CD4-positive, alpha-beta T cell treated with Interleukin-15 for 4 hours (primary cell): Measurements from ENCODE around the gene WNT4.

Experiments used
- DNase-seq: peaks from one replicate; pipeline ENCODE4 v3.0.0-alpha.2; 2020; ENCODE audit warnings: low spot score

Gene WNT4

DNA sequence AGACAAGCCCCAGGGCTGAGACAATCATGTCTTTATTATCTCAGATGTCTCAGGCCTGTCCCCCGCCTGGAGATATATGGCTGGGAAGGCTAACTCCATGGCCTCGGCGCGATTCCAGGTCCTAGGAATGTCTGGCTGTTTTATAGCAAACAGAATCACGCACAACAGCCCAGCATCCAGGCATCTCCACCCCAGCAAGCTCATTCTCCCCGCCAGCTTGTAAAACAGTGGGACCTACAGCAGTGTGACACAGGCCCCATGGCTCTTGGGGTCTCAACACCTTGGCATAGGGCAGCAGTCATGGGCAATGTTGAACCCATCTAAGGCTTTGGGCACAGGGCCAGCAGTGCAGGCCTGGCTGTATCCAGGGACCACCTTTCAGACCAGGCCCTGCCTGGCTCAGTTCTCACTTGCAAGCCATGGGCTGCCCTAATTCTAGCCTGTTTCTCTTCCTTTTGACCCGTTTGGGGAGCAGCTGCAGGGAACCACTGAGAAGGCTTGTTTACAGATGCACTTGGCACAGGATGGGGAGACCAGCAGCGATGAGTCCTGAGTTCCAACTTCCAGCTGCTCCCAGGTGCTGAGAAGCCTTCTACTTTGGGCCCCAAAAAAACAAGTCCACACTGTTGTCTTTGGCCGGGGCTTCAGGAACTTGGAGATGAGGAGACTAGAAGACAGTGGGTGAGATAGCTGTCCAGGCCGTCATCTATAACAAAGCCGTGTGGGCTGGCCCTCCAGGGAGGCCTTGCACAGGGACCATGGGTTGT, 34.4 kb downstream of the WNT4 start:
- DNase-seq = no peak

DNA sequence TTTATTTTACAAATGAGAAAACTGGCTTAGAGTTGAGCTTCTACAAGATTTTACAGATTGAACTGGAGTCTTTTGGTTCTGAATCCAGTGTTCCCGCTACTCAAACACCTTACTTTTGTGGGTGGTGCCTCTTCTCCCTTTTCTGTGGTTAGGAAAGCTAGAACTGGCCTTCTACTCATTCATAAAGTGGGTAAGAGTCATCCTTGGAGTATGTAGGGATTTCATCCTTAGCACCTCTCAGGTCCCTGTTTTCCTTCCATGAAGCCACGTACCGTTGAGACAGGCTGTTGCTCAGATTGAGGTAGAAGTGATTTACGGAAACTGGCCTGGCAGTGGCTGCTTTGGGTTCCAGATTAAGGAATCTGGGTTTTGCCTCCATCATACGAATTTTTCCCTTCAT, 35.8 kb downstream of the WNT4 start:
- no peak for DNase-seq

DNA sequence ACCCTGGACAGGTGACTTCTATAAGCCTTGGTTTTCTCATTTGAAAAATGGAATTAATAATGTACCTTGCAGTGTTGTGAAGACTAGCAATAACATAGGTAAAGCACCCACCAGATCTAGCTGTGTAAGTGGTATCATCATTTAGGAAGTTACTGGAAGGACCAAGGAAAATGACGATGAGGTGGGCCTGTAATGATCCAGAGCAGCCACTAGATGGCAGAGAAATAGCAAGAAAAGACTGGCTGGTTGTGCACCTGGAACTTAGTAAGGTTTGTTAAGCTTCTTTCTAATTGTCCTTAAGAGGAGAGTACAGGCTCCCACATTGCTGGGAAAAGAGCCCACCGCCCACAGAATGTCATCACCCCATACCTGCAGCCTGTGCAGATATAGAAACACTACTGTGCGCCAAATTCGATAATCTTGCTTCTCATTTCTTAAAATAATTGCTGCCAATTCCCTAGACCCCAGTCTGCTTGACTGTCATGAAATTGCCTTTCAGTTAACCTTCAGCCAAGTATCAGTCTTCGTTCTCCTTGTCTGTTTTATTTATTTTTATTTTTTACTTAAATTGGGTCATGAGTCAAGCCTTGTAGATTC, 37.2 kb downstream of the WNT4 start:
- DNase-seq = peak; percentile 50

DNA sequence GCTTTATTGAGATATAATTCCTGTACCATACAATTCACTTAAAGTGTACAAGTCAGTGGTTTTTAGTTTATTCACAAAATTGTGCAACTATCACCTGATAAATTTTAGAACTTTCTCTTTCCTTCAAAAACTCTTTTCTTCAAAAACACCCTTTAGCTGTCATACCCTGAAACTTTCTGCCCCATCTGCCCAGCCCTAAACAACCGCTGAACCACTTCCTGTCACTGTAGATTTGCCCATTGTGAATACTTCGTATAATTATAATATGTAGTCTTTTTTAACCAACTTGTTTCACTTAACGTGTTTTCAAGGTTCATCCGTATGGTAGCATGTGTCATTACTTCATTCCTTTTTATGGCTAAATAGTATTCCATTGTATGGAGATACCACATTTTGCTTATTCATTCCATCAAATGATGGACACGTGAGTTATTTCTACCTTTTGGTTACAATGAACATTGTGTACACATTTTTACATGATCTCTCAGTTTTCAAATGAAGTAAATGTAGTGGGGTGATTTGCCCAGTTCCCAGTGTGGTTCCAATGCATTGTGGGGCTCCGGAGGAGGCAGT, 37.9 kb downstream of the WNT4 start:
- peak; percentile 57 for DNase-seq

DNA sequence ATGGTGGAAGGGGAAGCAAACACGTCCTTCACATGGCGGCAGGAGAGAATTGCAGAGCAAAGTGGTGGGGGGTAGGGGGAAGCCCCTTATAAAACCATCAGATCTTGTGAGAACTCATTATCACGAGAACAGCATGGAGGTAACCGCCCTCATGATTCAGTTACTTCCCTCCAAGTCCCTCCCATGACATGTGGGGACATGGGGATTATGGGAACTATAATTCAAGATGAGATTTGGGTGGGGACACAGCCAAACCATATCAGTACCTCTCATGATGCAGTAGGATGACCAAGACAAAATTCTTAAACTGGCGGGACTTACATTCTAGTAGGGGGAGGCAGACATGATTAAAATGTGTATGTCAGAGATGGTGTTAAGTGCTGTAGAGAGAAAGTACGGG, 38.8 kb downstream of the WNT4 start:
- DNase-seq = no peak

DNA sequence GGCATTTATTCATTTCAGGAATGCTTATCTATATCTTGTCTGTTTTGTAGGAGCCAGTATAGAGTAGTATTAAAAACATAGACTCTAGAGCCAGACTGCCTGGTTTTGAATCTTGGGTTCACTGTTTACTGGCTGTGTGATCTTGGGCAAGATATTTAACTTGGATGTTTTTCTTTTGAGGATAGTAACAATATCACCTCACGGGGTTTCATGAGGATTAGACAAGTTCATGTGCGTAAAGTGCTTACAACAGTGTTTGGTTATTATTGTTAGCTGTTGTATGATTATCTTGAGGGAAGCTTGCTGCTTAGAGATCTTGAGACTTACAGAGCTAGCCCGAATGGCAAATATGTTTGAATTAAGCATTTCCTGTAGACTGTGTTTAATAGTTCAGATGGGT, 40.2 kb downstream of the WNT4 start:
- DNase-seq = no peak

DNA sequence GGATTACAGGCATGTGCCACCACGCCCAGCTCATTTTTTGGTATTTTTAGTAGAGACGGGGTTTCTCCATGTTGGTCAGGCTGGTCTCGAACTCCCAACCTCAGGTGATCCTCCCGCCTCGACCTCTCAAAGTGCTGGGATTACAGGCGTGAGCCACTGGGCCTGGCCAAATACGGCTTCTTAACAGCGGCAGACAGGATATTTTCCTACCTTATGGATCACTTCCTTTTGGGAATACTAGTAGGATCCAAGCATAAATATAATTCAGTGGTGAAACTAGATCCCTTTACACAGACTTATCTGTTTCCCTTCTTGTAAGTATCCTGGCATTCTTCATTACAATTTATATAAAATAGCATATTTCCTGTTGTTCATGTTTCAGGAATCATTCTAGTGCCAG, 40.9 kb downstream of the WNT4 start:
- DNase-seq = no peak

DNA sequence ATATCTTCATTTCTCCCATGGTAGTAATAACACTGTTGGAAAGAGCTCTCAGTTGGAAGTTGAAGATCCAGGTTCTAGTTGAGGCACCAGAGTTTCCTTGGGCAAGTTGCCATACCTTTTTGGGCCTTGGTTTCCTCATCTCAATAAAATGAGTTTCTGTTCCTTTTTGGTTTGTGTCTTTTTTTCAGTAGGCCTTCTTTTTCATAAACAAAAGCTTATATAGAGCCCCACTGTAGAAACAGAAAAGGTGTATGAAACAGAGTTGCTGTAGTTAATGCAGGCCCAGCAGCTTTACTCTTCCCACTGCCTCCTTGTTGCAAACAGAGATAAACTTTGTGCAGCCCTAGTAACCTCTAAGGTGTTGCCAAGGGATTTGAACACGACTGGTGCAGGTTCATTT, 41.7 kb downstream of the WNT4 start:
- DNase-seq = no peak

DNA sequence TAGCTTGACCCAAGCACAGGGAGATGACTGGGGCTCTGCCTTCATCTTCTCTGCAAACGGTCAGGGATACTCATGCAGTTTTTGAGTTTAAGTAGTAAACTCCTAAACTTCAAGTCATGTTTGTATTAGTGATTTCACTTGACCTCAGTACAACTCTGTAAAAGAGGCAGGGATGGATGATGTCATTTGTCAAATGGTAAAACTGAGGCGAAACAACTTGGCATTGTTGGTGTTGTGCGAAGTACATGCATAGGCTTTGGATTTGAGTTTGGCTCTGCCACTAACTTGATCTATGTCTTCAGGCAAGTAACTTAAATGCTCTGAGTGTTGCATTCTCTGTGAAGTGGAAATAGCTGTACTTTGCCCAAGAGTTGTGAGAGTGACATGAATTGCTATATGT, 42.7 kb downstream of the WNT4 start:
- no peak for DNase-seq

DNA sequence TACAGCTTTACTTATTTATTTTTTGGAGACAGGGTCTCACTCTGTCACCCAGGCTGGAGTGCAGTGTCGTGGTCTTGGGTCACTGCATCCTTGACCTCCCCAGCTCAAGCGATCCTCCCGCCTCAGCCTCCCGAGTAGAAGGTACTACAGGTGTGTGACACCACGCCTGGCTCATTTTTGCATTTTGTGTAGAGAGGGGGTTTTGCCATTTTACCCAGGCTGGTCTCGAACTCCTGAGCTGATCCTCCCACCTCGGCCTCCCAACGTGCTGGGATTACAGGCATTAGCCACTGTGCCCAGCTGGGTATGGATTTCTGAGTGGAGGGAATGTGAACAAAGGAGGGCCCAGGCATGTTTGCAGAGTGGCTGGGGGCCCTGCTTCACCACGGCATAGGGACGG, 44.1 kb downstream of the WNT4 start:
- DNase-seq = no peak

DNA sequence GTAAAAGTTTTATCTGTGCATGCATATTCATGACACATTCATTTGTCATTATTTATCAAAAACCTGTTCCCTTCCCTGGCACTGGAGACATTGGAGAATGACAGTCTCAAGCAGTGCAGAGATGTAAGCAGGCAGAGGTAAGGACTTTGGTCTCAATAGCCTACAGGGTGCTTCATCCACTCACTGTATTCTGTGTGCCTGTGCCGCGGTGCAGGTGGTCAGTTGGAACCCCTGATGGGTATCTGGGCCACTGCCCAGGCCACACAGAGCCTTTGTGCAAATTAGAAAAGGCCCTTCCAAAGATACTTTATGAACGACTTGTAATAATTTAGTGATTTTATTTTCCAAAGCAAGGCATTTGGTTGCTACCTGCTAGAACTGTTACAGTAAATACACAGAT, 46.4 kb downstream of the WNT4 start:
- no peak for DNase-seq

DNA sequence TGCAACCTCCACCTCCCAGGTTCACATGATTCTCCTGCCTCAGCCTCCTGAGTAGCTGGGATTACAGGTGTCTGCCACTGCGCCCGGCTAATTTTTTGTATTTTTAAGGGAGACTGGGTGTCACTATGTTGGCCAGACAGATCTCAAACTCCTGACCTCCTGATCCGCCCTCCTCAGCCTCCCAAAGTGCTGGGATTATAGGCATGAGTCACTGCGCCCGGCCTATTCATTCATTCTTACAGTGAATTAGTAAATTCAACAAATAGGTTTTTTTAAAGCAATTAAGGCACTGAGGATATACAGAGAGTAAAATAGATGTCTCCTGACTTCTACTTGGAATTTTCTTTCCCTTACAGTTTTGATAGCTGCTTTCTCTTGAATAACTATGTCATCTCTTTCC, 46.9 kb downstream of the WNT4 start:
- no peak for DNase-seq

DNA sequence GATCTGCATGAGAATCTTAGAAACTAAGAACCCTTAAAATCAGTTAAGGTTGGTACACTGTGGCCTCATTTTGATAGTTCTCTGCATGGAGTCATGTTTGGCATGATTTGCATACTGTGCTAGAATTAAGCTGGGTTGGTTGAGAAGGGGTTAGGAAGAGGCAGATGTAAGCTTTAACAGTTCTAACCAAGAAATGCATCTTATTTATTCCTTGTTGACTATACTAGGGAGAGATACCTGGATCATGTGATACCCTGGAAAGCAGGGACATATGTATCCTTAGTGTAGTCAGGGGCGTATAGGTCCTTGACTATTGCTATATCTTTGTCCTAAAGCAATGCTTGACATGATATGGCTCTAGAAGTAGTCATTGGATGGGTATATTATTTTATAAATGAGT, 49.4 kb downstream of the WNT4 start:
- no peak for DNase-seq

DNA sequence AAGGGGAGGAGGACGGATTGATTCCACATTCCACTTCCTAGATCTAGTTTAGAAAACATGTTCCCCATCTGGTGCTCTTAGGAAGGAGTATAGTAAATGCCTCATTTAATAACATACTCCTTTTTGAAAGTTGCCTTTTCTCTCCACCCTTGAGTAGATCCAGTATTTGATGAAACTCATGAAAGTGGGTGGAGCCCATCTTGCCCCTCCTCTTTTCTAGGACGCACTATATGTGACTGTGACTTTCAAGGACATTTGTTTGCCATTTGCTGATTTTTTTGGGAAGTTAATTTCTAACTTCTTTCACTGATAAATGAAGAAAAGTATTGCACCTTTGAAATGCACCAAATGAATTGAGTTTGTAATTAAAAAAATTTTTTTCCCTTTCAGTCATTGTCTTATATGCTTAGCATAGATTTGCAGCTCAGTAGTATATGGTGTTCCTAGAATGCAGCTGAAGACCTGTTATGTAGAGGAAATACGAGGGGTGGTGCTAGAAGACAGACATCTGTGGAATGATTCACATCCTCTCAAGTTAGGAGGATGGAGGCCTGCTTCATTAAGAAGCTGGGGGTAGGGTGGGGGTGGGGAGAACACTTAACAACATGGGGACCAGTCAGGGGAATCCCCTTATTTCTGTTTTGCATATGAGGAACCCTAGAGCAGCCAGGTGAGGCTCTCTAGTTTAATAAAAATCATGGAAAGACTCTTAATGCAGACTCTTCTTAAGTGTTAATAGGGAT, 50.7 kb downstream of the WNT4 start:
- peak; percentile 76 for DNase-seq

DNA sequence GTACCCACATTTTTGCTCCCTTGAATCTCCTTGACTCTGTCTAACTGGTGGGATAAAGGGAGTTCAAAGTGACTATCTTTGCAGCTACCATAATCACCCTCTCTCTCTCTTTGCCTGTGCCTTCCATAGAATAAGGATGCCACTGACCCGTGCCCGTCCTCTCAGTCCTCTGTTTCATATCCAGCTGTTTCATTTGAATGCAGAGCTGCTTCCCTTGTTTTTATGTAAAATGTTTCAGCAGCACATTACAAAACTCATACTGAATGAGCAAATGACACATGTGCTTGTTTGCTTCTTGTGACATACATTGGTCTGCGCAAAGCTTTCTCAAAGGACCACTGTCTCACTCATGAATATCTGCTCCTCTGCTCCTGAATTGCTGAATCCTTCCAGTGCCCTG, 52.0 kb downstream of the WNT4 start:
- DNase-seq = no peak

DNA sequence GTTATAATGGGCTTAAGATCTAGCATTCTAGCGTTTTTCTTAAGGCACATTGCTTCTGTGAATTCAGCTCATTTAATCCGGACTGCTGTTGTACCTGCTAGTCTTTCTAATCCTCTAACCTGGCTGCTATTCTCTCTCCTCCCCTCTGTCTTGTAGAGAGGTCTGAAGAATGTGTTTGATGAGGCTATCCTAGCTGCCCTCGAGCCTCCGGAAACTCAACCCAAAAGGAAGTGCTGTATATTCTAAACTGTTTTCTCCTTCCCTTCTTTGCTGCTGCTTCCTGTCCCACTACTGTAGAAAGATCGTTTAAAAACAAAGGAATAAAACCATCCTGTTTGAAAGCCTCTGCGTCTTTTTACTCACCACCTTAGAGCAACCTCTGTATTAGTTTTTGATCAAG, 53.1 kb downstream of the WNT4 start:
- peak; percentile 21 for DNase-seq

DNA sequence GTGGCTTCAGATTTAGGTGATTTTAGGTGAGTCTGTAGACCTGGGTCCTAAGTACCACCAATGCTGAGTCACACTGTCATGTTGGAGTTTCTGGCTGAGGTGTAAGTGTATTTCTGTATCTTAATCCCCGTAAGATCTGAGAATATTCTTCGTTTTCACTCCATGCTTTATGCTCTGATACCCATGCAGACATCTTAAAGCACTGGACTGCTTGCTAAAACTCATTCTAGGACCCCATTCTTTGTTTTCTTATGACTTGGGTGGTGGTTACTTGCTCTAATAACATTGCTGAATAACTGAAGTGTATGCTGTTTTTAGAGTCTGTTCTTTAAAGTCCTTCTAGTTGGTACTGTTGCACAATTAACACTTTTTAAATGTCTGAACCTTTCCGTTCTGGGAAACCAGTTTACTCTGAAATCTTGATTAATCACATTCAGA, 53.7 kb downstream of the WNT4 start:
- peak; percentile 32 for DNase-seq

DNA sequence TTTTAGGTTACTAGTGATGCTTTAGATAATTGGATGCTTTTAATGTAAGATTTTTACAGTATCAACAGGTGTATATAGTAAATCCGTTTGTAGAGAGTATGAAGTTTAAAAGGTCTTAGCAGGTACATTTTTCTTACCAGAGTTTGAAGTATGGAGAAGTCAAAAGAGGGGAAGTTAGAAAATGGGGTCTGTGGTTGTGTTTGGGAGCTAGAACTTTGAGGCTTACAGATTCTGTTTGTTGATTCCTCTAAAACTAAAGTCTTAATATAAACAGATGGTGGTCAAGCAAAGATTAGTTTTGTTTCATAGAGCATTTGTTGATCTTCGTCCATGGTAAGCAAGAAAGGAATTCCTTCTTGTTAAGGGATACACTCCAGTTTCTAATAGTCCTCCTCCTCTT, 54.6 kb downstream of the WNT4 start:
- DNase-seq = no peak

DNA sequence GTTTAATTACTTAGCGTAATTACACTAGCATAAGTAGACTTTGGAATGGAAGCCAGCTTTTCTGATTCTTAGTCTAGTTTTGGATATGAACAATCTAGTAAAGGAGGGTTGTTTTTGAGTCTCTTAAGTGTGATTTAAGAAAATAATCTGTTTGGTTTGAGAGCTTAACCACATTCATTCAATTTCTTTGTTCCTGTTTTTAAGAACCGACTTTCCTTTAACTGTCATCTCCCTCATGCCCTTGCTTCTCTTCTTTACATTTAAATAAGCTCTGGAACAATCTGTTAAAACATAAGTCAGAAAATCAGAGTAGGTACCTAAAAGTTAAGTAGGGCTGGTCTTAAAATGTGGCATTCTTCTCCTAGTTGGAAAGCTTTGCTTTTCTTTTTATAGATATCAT, 62.7 kb downstream of the WNT4 start:
- no peak for DNase-seq

DNA sequence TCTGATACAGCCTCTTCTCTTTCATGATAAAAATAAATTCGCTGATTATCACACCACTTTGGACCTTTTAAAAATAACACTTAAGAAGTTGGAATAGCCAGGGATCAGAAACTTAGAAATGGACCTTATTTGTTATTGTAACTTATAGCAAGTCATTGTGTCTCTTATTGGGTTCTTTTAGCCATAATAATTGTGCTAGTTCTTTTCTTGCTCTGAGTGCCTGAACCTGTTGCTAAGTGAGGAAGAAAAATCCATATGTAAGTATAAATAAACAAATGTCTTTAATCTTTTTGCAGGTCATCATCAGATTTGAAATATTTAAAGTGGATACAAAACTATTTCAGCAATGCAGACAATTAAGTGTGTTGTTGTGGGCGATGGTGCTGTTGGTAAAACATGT, 64.8 kb downstream of the WNT4 start:
- no peak for DNase-seq

DNA sequence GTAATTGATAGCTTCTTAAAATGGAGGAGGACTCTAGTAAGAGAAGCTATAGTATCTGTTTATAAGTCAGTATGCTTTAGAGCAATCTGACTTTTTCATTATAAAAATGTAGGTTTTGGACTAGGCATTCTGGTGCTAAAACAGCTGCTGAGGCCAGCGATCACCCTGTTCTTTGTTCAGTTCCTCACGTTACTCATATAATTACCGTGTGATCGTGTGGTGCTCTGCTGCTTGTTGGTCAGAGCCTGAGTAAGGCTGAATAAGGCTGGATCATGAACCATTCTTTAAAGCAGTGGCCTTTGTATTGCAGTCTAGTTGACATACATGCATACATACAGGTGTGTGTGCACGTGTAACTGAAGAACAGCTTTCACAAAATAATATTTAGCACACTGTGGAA, 65.2 kb downstream of the WNT4 start:
- DNase-seq = no peak

DNA sequence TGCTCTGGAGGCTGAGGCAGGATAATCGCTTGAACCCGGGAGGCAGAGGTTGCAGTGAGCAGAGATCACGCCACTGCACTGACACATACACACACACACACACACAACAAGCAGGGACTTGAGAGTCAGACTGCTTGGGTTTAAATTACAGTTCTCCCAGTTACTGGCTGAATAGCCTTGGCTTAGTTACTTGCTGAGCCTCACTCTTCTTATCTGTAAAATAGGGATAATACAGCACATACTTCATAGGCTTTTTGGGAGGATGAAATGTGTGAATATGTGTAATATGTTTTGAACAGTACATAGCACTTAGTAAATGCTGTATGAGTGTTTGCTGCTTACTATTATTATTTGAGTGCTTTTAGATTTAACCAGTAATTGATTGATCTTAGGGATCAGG, 66.6 kb downstream of the WNT4 start:
- no peak for DNase-seq

DNA sequence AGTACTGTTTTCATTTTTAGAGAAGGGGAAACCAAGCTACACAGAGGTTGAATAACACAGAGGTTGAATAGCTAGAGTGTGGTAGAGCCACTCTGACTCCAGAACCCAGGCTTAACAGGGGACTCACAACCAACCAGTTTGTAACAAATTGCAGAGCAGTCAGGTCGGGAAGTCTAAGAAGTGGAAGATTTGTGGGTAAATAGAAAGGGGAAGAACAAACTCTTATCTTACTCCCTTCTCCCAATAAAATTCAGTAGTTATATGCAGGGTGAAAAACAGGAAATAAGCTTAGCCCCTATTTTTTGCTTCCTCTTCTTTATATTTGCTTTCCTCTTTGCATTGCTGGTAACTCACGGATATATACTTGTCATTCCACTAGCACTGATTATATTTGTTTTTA, 67.2 kb downstream of the WNT4 start:
- no peak for DNase-seq
